Chondrocyte (in vitro differentiated cells): ENCODE data around the gene RGS6. TPM values are rescaled to one million over a fixed set of nuclear protein-coding genes. Genes with fewer than 3 reads are reported as not detected.

Experiments
- DNase-seq: peaks from one replicate; pipeline ENCODE4 v3.0.0; 2021; ENCODE audit warnings: mixed read lengths, low spot score
- H3K27ac Mint-ChIP-seq: one replicate; pipeline ENCODE4 v1.8.0; 2021; ENCODE audit warnings: mild to moderate bottlenecking, moderate library complexity, mixed read lengths; ENCODE audit not compliant: unreplicated experiment
- H3K27me3 Mint-ChIP-seq: 2 replicates; pipeline ENCODE4 v1.8.0; 2021; ENCODE audit warnings: low read depth, mixed read lengths
- H3K36me3 Mint-ChIP-seq: 2 replicates; pipeline ENCODE4 v1.8.0; 2021; ENCODE audit warnings: low read depth, mixed read lengths
- H3K4me1 Mint-ChIP-seq: 2 replicates; pipeline ENCODE4 v1.8.0; 2021; ENCODE audit warnings: low read depth, mild to moderate bottlenecking, mixed read lengths
- H3K4me3 Mint-ChIP-seq: one replicate; pipeline ENCODE4 v1.8.0; 2021; ENCODE audit warnings: mild to moderate bottlenecking, moderate library complexity, mixed read lengths; ENCODE audit not compliant: unreplicated experiment
- H3K9me3 Mint-ChIP-seq: 2 replicates; pipeline ENCODE4 v1.8.0; 2021; ENCODE audit warnings: low read depth, mixed read lengths
- total RNA-seq: library from RNA; stranded (reverse); gene quantifications from 3 replicates; pipeline ENCODE4 v1.2.1, GENCODE V29; 2021
- TF ChIP-seq, protein P1 (sequence below): fragments of 200-600 bp; sonication (generic); IDR thresholded peaks from 2 replicates; pipeline ENCODE4 v1.5.0; 2021; ENCODE audit warnings: antibody characterized with exemption, mild to moderate bottlenecking, moderate library complexity

The RGS6 gene
- total RNA-seq, 1 donor from 2014 or later, result 0.12 TPM

DNA sequence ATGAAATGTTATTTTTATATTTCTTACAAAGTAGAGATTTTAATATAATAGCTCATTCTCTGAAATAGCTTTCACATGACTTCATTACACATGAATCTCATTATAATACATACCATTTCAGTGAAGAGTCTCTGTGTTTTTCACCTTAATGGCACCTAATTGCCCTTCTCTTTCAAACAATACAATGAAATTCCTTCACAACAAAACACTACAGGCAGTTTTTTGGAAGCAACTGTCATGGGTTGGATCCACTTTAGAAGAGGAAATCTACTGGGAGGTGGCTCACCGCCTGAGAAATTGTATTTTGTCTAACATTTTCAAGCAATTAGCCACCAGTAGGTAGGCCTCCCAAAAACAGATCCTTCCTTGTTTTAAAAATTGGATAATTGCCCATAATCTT lies 40.3 kb upstream of the RGS6 start:
- peaks cover 15% of the 10 kb centered on the region for H3K9me3 Mint-ChIP-seq
- no peak overlapping the region for H3K27ac Mint-ChIP-seq
- peaks cover 2% of the 10 kb centered on the region for H3K27me3 Mint-ChIP-seq
- TF ChIP-seq, protein P1, sequence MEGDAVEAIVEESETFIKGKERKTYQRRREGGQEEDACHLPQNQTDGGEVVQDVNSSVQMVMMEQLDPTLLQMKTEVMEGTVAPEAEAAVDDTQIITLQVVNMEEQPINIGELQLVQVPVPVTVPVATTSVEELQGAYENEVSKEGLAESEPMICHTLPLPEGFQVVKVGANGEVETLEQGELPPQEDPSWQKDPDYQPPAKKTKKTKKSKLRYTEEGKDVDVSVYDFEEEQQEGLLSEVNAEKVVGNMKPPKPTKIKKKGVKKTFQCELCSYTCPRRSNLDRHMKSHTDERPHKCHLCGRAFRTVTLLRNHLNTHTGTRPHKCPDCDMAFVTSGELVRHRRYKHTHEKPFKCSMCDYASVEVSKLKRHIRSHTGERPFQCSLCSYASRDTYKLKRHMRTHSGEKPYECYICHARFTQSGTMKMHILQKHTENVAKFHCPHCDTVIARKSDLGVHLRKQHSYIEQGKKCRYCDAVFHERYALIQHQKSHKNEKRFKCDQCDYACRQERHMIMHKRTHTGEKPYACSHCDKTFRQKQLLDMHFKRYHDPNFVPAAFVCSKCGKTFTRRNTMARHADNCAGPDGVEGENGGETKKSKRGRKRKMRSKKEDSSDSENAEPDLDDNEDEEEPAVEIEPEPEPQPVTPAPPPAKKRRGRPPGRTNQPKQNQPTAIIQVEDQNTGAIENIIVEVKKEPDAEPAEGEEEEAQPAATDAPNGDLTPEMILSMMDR, result no peak
- DNase-seq, result no peak
- no peaks in the 10 kb centered on the region for H3K36me3 Mint-ChIP-seq
- H3K4me3 Mint-ChIP-seq, result no peak overlapping the region
- peaks cover 3% of the 10 kb centered on the region for H3K4me1 Mint-ChIP-seq

DNA sequence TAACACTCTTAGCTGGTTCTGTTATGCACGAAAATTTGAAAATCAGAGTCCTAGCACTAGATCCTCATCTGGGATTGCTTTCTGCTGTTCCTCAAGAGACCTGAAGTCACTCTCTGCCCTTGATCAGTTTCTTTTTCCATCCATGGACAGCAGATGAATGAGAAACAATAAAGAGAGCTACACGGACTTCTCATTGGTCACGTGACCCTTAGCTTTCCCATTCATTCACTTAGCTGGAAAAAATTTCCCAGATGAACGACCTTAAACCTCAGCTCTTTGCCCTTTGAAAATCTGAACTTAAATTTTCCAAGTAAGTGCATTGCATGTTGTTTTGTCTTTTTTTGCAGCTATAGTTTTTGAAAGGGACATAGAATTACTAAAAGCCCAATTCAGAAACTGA lies 27.2 kb upstream of the RGS6 start:
- H3K9me3 Mint-ChIP-seq, result no peaks in the 10 kb centered on the region
- H3K4me3 Mint-ChIP-seq, result no peak overlapping the region
- H3K36me3 Mint-ChIP-seq, result no peaks in the 10 kb centered on the region
- peaks cover 7% of the 10 kb centered on the region for H3K4me1 Mint-ChIP-seq
- H3K27ac Mint-ChIP-seq, result no peak overlapping the region
- no peak for DNase-seq
- peaks cover 18% of the 10 kb centered on the region for H3K27me3 Mint-ChIP-seq
- TF ChIP-seq, protein P1, result no peak

DNA sequence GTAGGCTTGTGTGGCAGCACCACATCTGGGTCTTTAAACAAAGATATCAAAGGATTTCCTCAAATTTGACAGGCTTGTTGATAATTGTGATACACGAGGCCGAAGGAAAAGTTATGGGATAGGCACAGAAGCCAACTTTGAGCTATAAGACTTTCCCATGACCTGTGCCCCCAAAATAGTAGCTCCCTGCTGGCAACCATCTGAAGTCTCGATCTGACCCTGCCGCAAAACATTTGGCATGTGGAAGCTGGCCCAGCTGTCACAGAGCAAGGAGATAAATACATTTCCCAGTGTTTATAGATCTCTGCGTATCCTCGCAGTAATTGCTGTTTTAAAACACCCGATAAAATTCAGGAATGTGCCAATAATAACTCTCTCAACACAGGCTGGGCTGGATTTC lies 26.4 kb upstream of the RGS6 start:
- Mint-ChIP-seq H3K4me1 (peaks cover 7% of the 10 kb centered on the region), H3K27ac (no peak overlapping the region)

DNA sequence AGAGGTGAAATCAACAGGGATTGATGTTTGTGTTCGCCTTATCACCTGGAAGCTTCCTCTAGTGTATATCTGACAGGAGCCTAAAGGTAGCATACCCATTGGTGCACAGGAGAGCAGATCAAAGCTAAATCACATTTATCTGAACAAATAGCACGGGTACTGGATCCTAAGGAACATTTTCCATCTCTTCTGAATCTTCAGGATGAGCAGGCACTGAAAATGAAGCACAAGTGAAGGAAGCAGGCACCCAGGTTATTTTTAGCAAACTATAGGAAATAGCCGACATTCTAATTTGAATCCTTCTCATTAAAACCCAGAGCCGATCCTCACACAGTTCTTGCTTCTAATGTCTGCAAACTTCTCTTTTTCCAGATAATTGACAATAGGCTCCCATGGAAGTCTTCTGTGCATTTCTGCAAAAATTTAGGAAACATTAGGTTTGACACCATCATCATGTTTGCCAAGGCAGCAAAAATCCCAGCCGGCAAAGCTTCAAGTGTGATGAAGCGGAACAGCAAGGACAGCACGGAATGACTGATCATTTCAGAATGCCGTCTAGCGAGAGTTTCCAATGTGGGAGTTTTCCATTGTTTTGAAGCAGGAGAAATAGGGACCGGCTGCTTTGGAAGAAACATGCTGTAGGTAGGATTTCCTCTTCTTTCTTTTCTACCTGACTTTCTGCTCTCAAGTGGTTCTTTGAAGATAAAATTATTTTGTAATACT lies 24.3 kb upstream of the RGS6 start:
- peaks cover 23% of the 10 kb centered on the region for H3K27me3 Mint-ChIP-seq
- H3K9me3 Mint-ChIP-seq, result no peaks in the 10 kb centered on the region
- no peaks in the 10 kb centered on the region for H3K36me3 Mint-ChIP-seq
- no peak overlapping the region for H3K4me3 Mint-ChIP-seq
- peaks cover 7% of the 10 kb centered on the region for H3K4me1 Mint-ChIP-seq
- H3K27ac Mint-ChIP-seq, result no peak overlapping the region
- TF ChIP-seq, protein P1, result no peak
- DNase-seq, result no peak

More for the DNA sequence above, 26.4 kb upstream of the RGS6 start:
- Mint-ChIP-seq H3K36me3 (no peaks in the 10 kb centered on the region), H3K4me3 (no peak overlapping the region), H3K27me3 (peaks cover 23% of the 10 kb centered on the region), H3K9me3 (no peaks in the 10 kb centered on the region)
- TF ChIP-seq, protein P1, result no peak
- DNase-seq, result no peak

DNA sequence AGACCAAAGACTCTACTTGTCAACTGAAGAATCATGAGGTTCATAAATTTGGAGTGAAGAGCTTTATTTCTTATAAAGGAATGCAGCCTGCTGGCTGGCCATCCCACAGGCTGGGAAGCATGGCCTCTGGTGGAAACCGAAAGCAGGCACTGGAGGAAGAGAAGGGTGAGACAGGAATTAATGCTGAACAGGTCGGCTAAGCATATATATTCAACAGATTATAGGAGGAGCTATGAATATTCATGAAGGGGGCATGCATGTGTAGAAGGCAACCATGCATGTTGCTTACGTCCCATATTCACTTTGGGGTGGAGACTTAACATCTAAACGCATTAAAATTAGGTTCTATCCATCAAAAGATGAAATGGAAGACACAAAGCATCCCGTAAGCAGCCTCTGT lies 20.6 kb upstream of the RGS6 start:
- Mint-ChIP-seq H3K9me3 (no peaks in the 10 kb centered on the region), H3K27me3 (peaks cover 21% of the 10 kb centered on the region), H3K4me1 (no peaks in the 10 kb centered on the region), H3K4me3 (no peak overlapping the region), H3K27ac (no peak overlapping the region), H3K36me3 (no peaks in the 10 kb centered on the region)
- DNase-seq, result no peak
- TF ChIP-seq, protein P1, result no peak
